ENCODE data around the gene MAML2.

Gene MAML2

GRCh38 chr11:96028746-96029145, 314.2 kb downstream of the MAML2 start:
- no peak overlapping the region for H3K4me3 ChIP-seq
- in situ Hi-C loops (cut with MboI; ENCODE audit: low sequenced_read_pairs), result no loop called here
- H3K4me1 ChIP-seq, result no peaks in the 10 kb centered on the region
- H3K9me3 ChIP-seq, result no peaks in the 10 kb centered on the region
- no peaks in the 10 kb centered on the region for H3K36me3 ChIP-seq (replicated peaks)
- DNase-seq (ENCODE audit: low spot score in 2 of 2), result no peak
- no peaks in the 10 kb centered on the region for H3K27me3 ChIP-seq (ENCODE audit: low read depth)

- no peak for DNase-seq (ENCODE audit: low spot score in 2 of 2)
- H3K36me3 ChIP-seq (replicated peaks), result no peaks in the 10 kb centered on the region
- no peak overlapping the region for H3K4me3 ChIP-seq
- in situ Hi-C loops (cut with MboI; ENCODE audit: low sequenced_read_pairs), result no loop called here
- no peaks in the 10 kb centered on the region for H3K4me1 ChIP-seq
- no peaks in the 10 kb centered on the region for H3K9me3 ChIP-seq
- H3K27me3 ChIP-seq (ENCODE audit: low read depth), result no peaks in the 10 kb centered on the region
Measured at GRCh38 chr11:96027021-96027420, 316.0 kb downstream of the MAML2 start.

GRCh38 chr11:96026310-96026709, 316.7 kb downstream of the MAML2 start:
- H3K4me3 ChIP-seq, result no peak overlapping the region
- no peak for DNase-seq (ENCODE audit: low spot score in 2 of 2)
- in situ Hi-C loops (cut with MboI; ENCODE audit: low sequenced_read_pairs), result no loop called here
- H3K27me3 ChIP-seq (ENCODE audit: low read depth), result no peaks in the 10 kb centered on the region
- no peaks in the 10 kb centered on the region for H3K36me3 ChIP-seq (replicated peaks)
- no peaks in the 10 kb centered on the region for H3K9me3 ChIP-seq
- no peaks in the 10 kb centered on the region for H3K4me1 ChIP-seq

- in situ Hi-C loops (cut with MboI; ENCODE audit: low sequenced_read_pairs), result no loop called here
- Histone ChIP-seq H3K36me3 (replicated peaks) (no peaks in the 10 kb centered on the region), H3K4me1 (no peaks in the 10 kb centered on the region), H3K27me3 (ENCODE audit: low read depth) (no peaks in the 10 kb centered on the region), H3K9me3 (no peaks in the 10 kb centered on the region), H3K4me3 (no peak overlapping the region)
- DNase-seq (ENCODE audit: low spot score in 2 of 2), result no peak
Measured at GRCh38 chr11:96024666-96025065, 318.3 kb downstream of the MAML2 start.

- in situ Hi-C loops (cut with MboI; ENCODE audit: low sequenced_read_pairs), result no loop called here
- Histone ChIP-seq H3K4me1 (no peaks in the 10 kb centered on the region), H3K36me3 (replicated peaks) (no peaks in the 10 kb centered on the region), H3K27me3 (ENCODE audit: low read depth) (no peaks in the 10 kb centered on the region), H3K9me3 (no peaks in the 10 kb centered on the region), H3K4me3 (no peak overlapping the region)
- DNase-seq (ENCODE audit: low spot score in 2 of 2), result no peak
Measured at GRCh38 chr11:96023275-96023674, 319.7 kb downstream of the MAML2 start.

DNA sequence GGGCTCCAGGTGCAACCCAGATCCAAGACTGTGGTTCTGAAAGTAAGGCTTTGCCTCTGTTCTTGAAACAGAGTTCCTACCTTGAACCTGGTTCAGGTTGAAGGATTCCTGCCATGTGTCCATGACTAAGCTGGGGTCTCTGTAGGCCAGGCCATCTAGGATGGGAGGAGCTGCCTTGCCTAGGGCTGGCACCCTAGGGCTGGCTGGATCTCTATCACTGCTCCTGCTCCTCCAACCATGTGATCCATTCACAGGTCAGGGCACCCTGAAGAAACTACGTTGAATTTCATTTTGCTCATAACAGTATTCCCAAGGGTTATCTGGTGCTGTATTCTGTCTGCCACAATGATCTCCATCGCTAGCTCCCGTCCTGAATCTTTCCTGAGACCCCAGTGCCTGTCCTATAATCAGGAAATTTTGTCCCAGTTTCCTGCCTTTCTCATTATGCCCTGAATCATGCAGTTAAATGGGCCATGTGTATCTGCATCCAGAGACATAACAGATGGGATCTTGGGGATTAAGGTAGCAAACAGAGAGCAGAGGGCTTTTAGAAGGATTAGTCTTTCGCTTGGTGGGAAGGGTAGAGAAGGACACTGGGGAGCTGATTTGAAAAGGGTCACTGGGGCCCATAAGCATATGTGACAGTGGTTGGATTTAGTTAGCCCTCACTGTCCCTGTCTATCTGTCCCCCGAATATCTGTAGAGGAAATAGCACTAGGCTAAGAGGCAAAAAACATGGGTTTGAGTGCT, 320.9 kb downstream of the MAML2 start:
- in situ Hi-C loops (cut with MboI; ENCODE audit: low sequenced_read_pairs), result no loop called here

GRCh38 chr11:96019810-96020747, 322.9 kb downstream of the MAML2 start:
- in situ Hi-C loops (cut with MboI; ENCODE audit: low sequenced_read_pairs), result no loop called here

More for the DNA sequence above, 320.9 kb downstream of the MAML2 start:
- no peaks in the 10 kb centered on the region for H3K9me3 ChIP-seq
- H3K4me1 ChIP-seq, result no peaks in the 10 kb centered on the region
- no peak for DNase-seq (ENCODE audit: low spot score in 2 of 2)
- H3K4me3 ChIP-seq, result no peak overlapping the region
- no peaks in the 10 kb centered on the region for H3K36me3 ChIP-seq (replicated peaks)
- H3K27me3 ChIP-seq (ENCODE audit: low read depth), result no peaks in the 10 kb centered on the region

GRCh38 chr11:96019281-96019680, 323.7 kb downstream of the MAML2 start:
- DNase-seq (ENCODE audit: low spot score in 2 of 2), result no peak
- no peaks in the 10 kb centered on the region for H3K36me3 ChIP-seq (replicated peaks)
- no peaks in the 10 kb centered on the region for H3K9me3 ChIP-seq
- in situ Hi-C loops (cut with MboI; ENCODE audit: low sequenced_read_pairs), result no loop called here
- H3K4me3 ChIP-seq, result no peak overlapping the region
- peaks cover 3% of the 10 kb centered on the region for H3K4me1 ChIP-seq
- H3K27me3 ChIP-seq (ENCODE audit: low read depth), result no peaks in the 10 kb centered on the region

More at GRCh38 chr11:96019810-96020747, 322.9 kb downstream of the MAML2 start:
- no peaks in the 10 kb centered on the region for H3K36me3 ChIP-seq (replicated peaks)
- DNase-seq (ENCODE audit: low spot score in 2 of 2), result no peak
- H3K27me3 ChIP-seq (ENCODE audit: low read depth), result no peaks in the 10 kb centered on the region
- H3K4me3 ChIP-seq, result no peak overlapping the region
- H3K4me1 ChIP-seq, result peaks cover 3% of the 10 kb centered on the region
- H3K9me3 ChIP-seq, result no peaks in the 10 kb centered on the region

- no peaks in the 10 kb centered on the region for H3K9me3 ChIP-seq
- in situ Hi-C loops (cut with MboI; ENCODE audit: low sequenced_read_pairs), result no loop called here
- no peaks in the 10 kb centered on the region for H3K27me3 ChIP-seq (ENCODE audit: low read depth)
- H3K4me1 ChIP-seq, result peaks cover 3% of the 10 kb centered on the region
- H3K36me3 ChIP-seq (replicated peaks), result no peaks in the 10 kb centered on the region
- H3K4me3 ChIP-seq, result no peak overlapping the region
- no peak for DNase-seq (ENCODE audit: low spot score in 2 of 2)
Measured at GRCh38 chr11:96017856-96018255, 325.1 kb downstream of the MAML2 start.

GRCh38 chr11:96016978-96017502, 326.0 kb downstream of the MAML2 start:
- Histone ChIP-seq H3K36me3 (replicated peaks) (no peaks in the 10 kb centered on the region), H3K4me3 (no peak overlapping the region), H3K27me3 (ENCODE audit: low read depth) (no peaks in the 10 kb centered on the region), H3K4me1 (peaks cover 10% of the 10 kb centered on the region), H3K9me3 (no peaks in the 10 kb centered on the region)
- no peak for DNase-seq (ENCODE audit: low spot score in 2 of 2)
- in situ Hi-C loops (cut with MboI; ENCODE audit: low sequenced_read_pairs), result no loop called here

GRCh38 chr11:96015906-96016565, 327.0 kb downstream of the MAML2 start:
- no peak for DNase-seq (ENCODE audit: low spot score in 2 of 2)
- H3K4me1 ChIP-seq, result peaks cover 15% of the 10 kb centered on the region
- H3K9me3 ChIP-seq, result no peaks in the 10 kb centered on the region
- H3K4me3 ChIP-seq, result no peak overlapping the region
- in situ Hi-C loops (cut with MboI; ENCODE audit: low sequenced_read_pairs), result no loop called here
- no peaks in the 10 kb centered on the region for H3K27me3 ChIP-seq (ENCODE audit: low read depth)
- no peaks in the 10 kb centered on the region for H3K36me3 ChIP-seq (replicated peaks)

DNA sequence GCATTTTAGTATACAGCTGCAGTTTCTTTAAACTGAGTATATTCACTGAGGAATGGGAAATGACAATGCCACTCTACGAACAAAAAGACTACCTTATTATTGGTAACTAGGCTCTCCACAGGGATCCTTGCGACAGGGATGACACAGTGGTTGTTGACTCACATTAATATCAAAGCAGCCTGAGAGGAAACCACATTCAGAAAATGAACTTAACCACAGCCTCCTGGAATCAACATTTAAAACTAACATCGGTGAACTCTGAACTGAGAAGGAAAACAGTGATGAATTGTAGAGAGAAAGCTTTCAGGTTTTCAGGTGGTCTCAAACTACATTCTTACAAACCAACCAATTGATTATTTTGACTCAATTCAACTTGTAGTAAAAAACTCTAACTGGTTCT, 328.8 kb downstream of the MAML2 start:
- Histone ChIP-seq H3K36me3 (replicated peaks) (no peaks in the 10 kb centered on the region), H3K27me3 (ENCODE audit: low read depth) (no peaks in the 10 kb centered on the region), H3K4me1 (peaks cover 15% of the 10 kb centered on the region), H3K4me3 (no peak overlapping the region), H3K9me3 (no peaks in the 10 kb centered on the region)
- in situ Hi-C loops (cut with MboI; ENCODE audit: low sequenced_read_pairs), result no loop called here
- no peak for DNase-seq (ENCODE audit: low spot score in 2 of 2)

GRCh38 chr11:96013461-96014213, 329.4 kb downstream of the MAML2 start:
- Histone ChIP-seq H3K36me3 (replicated peaks) (no peaks in the 10 kb centered on the region), H3K27me3 (ENCODE audit: low read depth) (no peaks in the 10 kb centered on the region), H3K4me1 (peaks cover 15% of the 10 kb centered on the region), H3K4me3 (no peak overlapping the region), H3K9me3 (no peaks in the 10 kb centered on the region)
- in situ Hi-C loops (cut with MboI; ENCODE audit: low sequenced_read_pairs), result no loop called here
- DNase-seq (ENCODE audit: low spot score in 2 of 2), result no peak
